Uterus (tissue), 2 donors: ENCODE results near the gene CNOT6L.

Experiments used
- CTCF ChIP-seq, 4 experiments: fragments of 200-600 bp in 2 of 4; fragments of 450-650 bp in 2 of 4; sonication (generic) in 2 of 4; IDR thresholded peaks; one replicate each; pipeline ENCODE4 v1.5.1; 2016 to 2019; ENCODE audit warnings: antibody characterized with exemption in 4 of 4, mild to moderate bottlenecking in 2 of 4, moderate library complexity in 1 of 4
- POLR2A ChIP-seq, 2 donors: fragments of 450-650 bp; IDR thresholded peaks; one replicate each; pipeline ENCODE4 v1.6.1; 2016; ENCODE audit warnings: antibody characterized with exemption in 2 of 2, mild to moderate bottlenecking in 1 of 2, moderate library complexity in 1 of 2

- no peak for TF ChIP-seq POLR2A (IDR thresholded peaks at IDR 0.05)
- no peak for TF ChIP-seq CTCF (IDR thresholded peaks at IDR 0.05)
Measured at GRCh38 chr4:77815636-77816035, 3.5 kb downstream of the CNOT6L start.
